Measurements from ENCODE around the gene ELFN1. TPM values are rescaled to one million over a fixed set of nuclear protein-coding genes. Genes with fewer than 3 reads are reported as not detected.

The ELFN1 gene
- polyA plus RNA-seq, 1 donor (not counting 4 experiments of a cell fraction or from before 2014, with no cell fraction given), result 0.03 TPM

GRCh38 chr7:1637155-1637554, 32.9 kb upstream of the ELFN1 start:
- H3K9me3 ChIP-seq (ENCODE audit: control insufficient read depth, low read depth, low read length), result peaks cover 4% of the 10 kb centered on the region
- H3K79me2 ChIP-seq (ENCODE audit: control insufficient read depth, insufficient read depth, low read length), result no peaks in the 10 kb centered on the region
- H3K9ac ChIP-seq (ENCODE audit: control insufficient read depth, extremely low read depth, insufficient read depth, low read length), result no peak overlapping the region
- no peak overlapping the region for H3K27ac ChIP-seq (ENCODE audit: control insufficient read depth, insufficient read depth, low read length)
- FAIRE-seq (no peak), DNase-seq (ENCODE audit: low read depth, low spot score) (peak; percentile 9)
- TF ChIP-seq CTCF (optimal IDR thresholded peaks at IDR 0.05 in 1 of 3, IDR thresholded peaks at IDR 0.05 in 1 of 3, conservative IDR thresholded peaks at IDR 0.05 in 1 of 3; ENCODE audit: extremely low read depth in 1 of 3, insufficient read depth in 2 of 3, low read length in 3 of 3), result no peak
- TF ChIP-seq EZH2 (IDR thresholded peaks at IDR 0.05; ENCODE audit: low read length), result no peak
- H3K4me3 ChIP-seq (ENCODE audit: control insufficient read depth in 2 of 3, extremely low read depth in 1 of 3, insufficient read depth in 2 of 3, low read depth in 1 of 3, low read length in 3 of 3), result no peak overlapping the region
- no peaks in the 10 kb centered on the region for H3K9me1 ChIP-seq (ENCODE audit: control insufficient read depth, extremely low read depth, insufficient read depth, low read length)
- peaks cover 26% of the 10 kb centered on the region for H3K27me3 ChIP-seq (ENCODE audit: control insufficient read depth, extremely low read depth, insufficient read depth, low read length)
- H3K4me2 ChIP-seq (ENCODE audit: control insufficient read depth, extremely low read depth, insufficient read depth, low read depth, low read length), result no peak overlapping the region
- H4K20me1 ChIP-seq (ENCODE audit: control insufficient read depth, extremely low read depth, insufficient read depth, low read length), result no peaks in the 10 kb centered on the region
- no peaks in the 10 kb centered on the region for H3K4me1 ChIP-seq (ENCODE audit: control insufficient read depth, extremely low read depth, insufficient read depth, low read length)
- no peaks in the 10 kb centered on the region for H3K36me3 ChIP-seq (ENCODE audit: control insufficient read depth in 2 of 2, extremely low read depth in 1 of 2, insufficient read depth in 2 of 2, low read length in 2 of 2)
- no peak overlapping the region for H2AFZ ChIP-seq (ENCODE audit: control insufficient read depth, low read length)
- dilution Hi-C loops (cut with MboI; ENCODE audit: extremely low pct_ligation_motif_present, low sequenced_read_pairs), result no loop called here

- H3K4me3 ChIP-seq (ENCODE audit: control insufficient read depth in 2 of 3, extremely low read depth in 1 of 3, insufficient read depth in 2 of 3, low read depth in 1 of 3, low read length in 3 of 3), result no peak overlapping the region
- no peaks in the 10 kb centered on the region for H3K79me2 ChIP-seq (ENCODE audit: control insufficient read depth, insufficient read depth, low read length)
- FAIRE-seq (no peak), DNase-seq (ENCODE audit: low read depth, low spot score) (no peak)
- dilution Hi-C loops (cut with MboI; ENCODE audit: extremely low pct_ligation_motif_present, low sequenced_read_pairs), result no loop called here
- H3K27me3 ChIP-seq (ENCODE audit: control insufficient read depth, extremely low read depth, insufficient read depth, low read length), result peaks cover 26% of the 10 kb centered on the region
- peaks cover 4% of the 10 kb centered on the region for H3K9me3 ChIP-seq (ENCODE audit: control insufficient read depth, low read depth, low read length)
- no peaks in the 10 kb centered on the region for H3K4me1 ChIP-seq (ENCODE audit: control insufficient read depth, extremely low read depth, insufficient read depth, low read length)
- H3K36me3 ChIP-seq (ENCODE audit: control insufficient read depth in 2 of 2, extremely low read depth in 1 of 2, insufficient read depth in 2 of 2, low read length in 2 of 2), result no peaks in the 10 kb centered on the region
- no peaks in the 10 kb centered on the region for H4K20me1 ChIP-seq (ENCODE audit: control insufficient read depth, extremely low read depth, insufficient read depth, low read length)
- H3K27ac ChIP-seq (ENCODE audit: control insufficient read depth, insufficient read depth, low read length), result no peak overlapping the region
- H3K9me1 ChIP-seq (ENCODE audit: control insufficient read depth, extremely low read depth, insufficient read depth, low read length), result no peaks in the 10 kb centered on the region
- no peak overlapping the region for H2AFZ ChIP-seq (ENCODE audit: control insufficient read depth, low read length)
- H3K9ac ChIP-seq (ENCODE audit: control insufficient read depth, extremely low read depth, insufficient read depth, low read length), result no peak overlapping the region
- no peak overlapping the region for H3K4me2 ChIP-seq (ENCODE audit: control insufficient read depth, extremely low read depth, insufficient read depth, low read depth, low read length)
- no peak for TF ChIP-seq CTCF (optimal IDR thresholded peaks at IDR 0.05 in 1 of 3, IDR thresholded peaks at IDR 0.05 in 1 of 3, conservative IDR thresholded peaks at IDR 0.05 in 1 of 3; ENCODE audit: extremely low read depth in 1 of 3, insufficient read depth in 2 of 3, low read length in 3 of 3)
- TF ChIP-seq EZH2 (IDR thresholded peaks at IDR 0.05; ENCODE audit: low read length), result no peak
These were observed 31.8 kb upstream of the ELFN1 start for GRCh38 chr7:1638215-1638661.

Measured in keratinocyte (primary cell).